Hematopoietic multipotent progenitor cell treated with erythropoietin and hydrocortisone succinate and interleukin-3 and kit ligand, for 6 days (in vitro differentiated cells): ENCODE results near the gene TPM2.

ENCODE experiments used
- DNase-seq: peaks from one replicate; pipeline ENCODE4 v3.0.0-alpha.2; 2015

The TPM2 gene

DNA sequence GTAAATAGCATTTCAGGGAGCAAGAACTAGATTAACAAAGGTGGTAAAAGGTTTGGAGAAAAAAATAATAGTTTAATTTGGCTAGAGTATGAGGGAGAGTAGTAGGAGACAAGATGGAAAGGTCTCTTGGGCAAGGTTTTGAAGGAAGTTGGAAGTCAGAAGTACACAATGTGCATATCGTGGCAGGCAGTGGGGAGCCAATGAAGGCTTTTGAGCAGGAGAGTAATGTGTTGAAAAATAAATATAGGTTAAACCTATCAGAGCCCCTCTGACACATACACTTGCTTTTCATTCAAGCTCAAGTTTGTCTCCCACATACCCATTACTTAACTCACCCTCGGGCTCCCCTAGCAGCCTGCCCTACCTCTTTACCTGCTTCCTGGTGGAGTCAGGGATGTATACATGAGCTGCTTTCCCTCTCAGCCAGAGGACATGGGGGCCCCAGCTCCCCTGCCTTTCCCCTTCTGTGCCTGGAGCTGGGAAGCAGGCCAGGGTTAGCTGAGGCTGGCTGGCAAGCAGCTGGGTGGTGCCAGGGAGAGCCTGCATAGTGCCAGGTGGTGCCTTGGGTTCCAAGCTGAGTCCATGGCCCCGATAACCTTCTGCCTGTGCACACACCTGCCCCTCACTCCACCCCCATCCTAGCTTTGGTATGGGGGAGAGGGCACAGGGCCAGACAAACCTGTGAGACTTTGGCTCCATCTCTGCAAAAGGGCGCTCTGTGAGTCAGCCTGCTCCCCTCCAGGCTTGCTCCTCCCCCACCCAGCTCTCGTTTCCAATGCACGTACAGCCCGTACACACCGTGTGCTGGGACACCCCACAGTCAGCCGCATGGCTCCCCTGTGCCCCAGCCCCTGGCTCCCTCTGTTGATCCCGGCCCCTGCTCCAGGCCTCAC lies 16.3 kb downstream of the TPM2 start, which contains the start of gene CA9:
CA9 (plus strand) TSS at position 797 of the 893 bp plus-strand sequence; CDS start at position 829, 32 bp downstream.
- DNase-seq = no peak

DNA sequence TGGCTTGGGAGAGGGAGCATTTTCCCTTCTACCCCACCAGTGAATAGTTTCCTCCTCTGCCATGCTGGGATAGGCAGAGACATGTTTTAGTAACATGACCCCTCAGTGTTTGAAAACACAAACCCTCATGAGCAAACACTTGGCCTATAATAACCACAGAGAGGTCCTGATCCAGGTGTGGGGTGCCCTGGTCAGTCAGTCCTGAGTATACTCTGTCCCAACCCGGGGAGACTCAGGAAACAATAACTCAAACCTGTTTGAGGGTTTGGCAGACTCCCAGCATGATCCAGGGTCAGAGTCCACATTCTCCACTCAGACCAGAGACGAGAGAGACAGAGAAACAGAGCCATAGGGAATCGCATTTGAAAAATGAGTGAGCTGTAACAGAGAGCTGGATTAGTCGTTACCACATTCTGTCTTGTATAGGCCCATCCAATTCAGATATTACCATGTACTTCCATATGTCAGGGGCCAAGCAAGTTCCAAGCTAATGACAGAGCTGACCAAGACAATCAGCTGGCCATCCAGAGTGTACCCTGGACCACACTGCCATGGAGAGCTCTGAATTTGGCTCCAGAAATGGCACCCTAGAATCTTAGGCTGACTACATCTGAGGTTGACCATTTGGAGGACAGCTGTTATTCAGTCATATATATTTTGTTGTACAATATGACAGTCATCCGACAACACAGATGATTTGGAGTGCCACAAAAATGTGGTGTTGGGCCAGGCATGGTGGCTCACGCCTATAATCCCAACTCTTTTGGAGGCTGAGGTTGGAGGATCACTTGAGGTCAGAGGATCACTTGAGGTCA lies 20.2 kb downstream of the TPM2 start:
- DNase-seq = no peak

DNA sequence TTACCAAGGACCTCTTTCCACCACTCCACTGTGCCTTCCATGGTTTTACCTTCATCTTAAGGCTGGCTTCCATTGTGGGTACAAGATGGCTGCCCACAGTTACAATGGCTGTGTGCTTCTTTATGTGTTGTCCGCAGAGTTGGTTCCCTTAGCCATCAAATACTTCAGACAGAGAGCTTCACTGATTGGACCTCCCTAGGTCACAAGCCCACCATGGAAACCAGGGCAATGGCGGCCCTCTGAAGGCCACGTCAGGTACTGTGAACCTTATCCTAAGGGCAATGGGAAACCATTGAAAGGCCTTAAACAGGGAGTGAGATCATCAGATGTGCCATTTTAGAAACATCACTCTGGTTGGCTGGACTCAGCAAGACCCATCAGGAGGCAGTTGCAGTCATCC lies 21.8 kb downstream of the TPM2 start:
- DNase-seq = no peak

DNA sequence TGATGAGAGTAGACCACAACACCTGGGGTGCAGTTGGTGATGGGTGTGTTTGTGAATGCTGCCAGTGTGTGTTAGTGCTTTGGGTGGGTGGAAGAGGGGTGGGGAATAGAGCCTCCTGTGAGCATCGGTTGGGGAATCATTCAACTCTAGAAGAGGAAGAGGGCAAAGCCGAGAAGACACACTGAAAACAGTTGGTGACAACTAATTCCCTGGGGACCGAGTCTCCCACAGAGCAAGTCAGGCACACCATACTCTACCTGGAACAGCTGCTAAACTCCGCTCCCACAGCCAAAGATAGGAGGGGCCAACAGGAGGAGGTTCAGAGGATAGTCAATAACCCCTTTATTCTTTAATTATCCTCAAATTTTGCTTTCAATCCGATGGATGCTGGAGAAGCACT lies 23.2 kb downstream of the TPM2 start:
- DNase-seq = no peak

DNA sequence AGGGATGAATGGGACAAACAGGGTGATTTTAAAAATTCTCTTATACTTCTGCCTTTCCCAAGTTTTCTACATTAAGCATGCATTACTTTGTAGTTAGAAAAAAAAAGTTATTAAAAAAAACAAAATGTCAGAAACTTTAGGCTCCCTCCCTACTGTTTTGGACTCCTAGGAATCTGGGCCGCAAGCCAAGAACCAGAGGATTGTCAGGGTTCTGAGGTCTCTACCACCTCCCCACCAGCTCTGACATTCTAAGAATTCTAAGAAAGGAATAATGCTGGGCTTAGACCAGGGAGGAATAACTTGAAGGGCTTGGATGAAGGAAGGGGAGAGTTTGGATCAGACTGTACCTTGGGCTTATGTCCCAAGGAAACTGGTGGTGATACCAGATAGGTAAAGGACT lies 23.7 kb downstream of the TPM2 start:
- DNase-seq = no peak

DNA sequence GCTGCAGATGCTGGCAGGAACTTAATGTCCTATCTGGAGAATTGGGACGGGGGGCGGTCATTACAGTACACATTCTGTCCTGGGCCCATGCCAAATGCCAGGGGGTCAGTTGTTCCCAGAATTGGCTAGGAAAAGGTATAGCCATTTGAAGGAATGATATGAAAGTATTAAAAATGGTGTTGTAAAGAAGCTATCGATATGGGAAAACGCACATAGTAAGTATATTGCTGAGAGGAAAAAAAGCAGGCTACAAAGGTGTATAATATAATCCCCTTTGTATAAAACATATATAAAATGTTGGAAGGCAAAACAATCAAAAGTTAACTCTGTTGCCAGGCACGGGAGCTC lies 24.3 kb downstream of the TPM2 start:
- DNase-seq = no peak

DNA sequence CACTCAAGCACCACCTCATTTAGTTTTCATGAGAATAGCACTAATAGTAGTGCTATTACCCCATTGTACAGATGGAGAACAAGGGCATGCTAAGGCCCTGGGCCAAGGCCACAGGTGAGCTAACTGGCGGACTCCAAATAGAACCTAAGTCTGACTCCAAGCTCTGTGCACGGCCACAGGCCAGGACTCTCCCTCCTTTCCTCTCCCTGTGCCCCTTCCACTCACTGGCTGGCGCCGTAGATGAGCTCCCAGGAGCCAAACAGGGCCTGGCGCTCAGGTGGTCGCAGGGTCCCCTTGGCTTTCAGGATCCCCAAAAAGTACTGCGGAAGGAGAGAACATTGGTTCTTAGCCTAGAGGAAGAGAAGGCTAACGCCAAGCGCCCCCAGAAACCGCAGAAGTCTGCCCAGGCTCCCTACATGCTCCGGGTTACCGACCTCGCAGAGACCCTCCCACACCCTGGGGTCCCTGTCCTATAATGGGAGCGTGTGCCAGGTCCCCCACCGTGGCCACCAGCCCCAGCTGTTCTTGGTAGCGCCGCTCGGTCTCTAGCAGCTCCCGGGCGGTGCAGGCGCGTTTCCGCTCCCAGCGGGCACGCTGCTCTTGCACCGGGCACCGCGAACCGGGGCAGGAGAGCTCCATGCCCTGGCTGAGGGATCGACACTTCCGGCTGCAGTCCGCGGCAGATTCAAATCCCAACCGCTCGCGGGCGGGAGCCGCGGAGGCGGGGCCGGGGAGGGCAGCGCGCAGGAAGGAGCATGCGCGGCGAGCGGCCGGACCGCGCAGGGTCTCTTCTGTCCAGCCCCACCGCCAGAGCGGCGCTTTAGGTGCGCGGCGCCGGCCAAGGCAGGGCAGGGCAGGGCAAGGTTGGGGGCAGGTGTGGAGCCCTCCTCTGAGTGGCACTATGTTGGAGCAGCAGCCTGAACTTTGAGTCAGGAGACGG lies 24.9 kb downstream of the TPM2 start, which contains the start of gene ARHGEF39:
ARHGEF39 (minus strand) TSS at position 665 of the 940 bp plus-strand sequence; CDS start at position 639, 26 bp downstream.
- DNase-seq = peak; percentile 89

DNA sequence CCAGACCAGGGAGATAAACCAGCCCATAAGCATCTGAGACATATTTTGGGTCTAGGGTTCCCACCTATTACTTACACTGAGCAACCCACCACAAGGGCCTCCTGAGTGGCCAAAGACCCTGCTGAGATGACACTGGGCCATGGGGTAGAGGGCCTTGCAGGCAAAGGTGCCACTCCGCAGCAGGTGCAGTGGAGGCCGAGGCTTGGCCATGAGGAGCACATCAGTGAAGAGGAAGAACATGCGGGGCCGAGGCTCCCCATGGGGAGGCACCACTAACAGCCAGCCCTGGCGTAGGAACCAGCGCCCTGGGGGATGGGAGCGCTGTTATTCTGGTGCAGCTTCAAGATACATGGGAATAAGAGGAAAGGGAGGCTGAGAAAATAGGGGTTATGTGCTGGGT lies 27.3 kb downstream of the TPM2 start:
- DNase-seq = no peak

DNA sequence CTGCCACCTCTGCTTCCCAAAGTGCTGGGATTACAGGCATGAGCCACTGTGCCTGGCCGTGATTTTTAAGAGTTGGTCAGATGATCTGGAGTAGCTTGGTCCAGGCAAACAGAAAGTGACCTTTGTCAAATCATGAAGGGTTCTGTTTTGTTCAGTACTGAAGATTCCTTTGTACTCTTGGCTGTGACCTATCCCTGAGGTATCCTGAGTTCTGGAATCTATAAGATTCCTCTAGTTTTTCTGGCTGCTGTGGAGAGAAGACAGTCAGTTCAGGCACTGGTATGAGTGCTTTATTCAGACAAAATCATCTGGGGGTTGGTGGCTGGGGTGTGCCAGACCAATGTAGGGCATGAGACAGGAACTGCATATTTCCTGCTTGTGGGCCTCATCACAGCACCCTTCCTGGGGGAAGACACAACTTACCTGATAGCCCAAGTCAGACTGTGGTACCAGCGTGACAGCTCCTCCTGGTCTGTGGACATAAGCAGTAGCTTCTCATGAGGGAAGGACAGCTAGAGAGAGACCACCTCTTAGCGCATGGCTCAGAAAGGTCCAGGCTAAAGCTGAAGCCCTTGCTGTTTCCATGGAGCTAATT lies 27.9 kb downstream of the TPM2 start:
- no peak for DNase-seq

DNA sequence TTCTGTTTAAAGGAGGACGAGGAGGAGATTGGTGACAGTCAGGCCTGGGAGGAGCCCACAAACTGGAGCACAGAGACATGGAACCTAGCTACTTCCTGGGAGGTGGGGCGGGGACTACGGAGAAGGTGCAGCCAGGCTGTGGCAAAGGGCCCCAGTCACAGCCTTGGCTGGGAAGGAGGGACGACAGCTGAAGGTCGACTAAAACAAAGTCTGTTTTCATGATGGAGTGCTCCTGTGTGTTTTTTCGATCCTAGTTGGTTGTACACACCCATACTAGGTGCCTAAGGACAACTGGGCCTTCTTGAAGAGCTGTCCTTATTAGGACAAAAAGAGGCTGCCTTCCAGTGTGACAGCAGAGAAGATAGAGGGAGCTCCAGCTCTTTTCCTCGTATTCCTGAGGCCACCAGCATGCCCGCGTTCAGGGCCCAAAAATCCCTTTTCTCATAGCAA lies 28.7 kb downstream of the TPM2 start:
- DNase-seq = no peak

DNA sequence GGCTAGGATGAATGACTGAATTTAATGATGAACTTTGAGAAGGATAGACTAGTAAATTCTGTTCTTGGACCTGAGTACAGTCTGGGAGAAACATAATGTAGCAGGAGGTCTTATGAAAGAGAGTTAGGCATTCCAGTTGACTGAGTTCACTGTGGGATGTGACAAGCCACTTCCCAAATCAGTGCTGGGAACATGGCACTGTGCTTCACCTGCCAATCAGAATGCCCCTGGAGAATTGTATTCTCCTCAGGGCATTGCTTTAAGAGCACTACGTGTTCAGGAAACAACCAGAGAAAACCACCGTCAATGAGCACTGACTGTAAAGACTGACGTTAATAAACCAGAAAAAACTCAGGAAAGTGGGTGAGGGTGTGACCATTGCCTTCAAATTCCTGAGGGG lies 30.4 kb downstream of the TPM2 start:
- DNase-seq = no peak

DNA sequence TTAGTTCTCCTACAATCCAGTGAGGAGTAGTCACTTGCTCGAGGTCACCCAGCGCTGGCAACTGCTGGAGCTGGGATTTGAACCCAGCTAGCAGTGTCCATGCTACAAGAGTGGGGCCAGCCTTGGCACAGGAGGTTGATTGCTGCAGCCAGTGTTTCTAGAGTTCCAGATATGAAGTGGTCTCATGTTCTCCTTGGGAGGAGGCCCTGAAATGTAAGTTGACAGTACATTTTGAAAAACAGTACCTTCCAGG lies 30.8 kb downstream of the TPM2 start:
- peak; percentile 65 for DNase-seq

DNA sequence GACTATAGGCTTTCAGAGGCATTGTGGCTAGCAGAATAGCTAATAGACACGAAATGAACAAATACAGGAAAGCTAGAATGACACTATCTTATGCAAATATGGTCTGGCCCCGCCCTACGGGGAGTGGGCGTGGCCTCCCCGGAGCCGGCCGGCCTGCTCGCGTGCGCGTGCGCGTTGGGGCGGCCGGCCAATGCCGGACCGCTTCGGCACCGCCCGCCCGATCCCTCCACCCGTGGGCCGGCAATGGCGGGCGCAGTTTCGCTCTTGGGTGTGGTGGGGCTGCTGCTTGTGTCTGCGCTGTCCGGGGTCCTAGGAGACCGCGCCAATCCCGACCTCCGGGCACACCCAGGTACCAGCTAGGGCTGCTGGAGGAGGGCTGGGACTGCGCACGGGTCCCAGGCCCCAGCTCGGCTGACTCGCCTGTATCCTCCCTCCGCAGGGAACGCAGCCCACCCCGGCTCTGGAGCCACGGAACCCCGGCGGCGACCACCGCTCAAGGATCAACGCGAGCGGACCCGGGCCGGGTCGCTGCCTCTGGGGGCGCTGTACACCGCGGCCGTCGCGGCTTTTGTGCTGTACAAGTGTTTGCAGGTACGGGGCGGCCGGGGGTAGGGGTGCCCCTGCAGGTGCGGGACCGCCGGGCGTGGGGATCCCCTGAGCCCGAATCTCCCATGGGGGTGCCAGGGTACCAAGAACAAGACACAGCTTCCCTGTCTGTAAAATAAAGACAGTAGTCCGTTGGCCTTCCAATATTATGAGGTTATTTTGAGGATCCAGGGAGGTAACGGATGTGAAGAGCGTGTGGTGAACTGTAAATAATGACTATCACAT lies 31.4 kb downstream of the TPM2 start, which contains the start of gene CCDC107:
CCDC107 (plus strand) TSS at position 156 of the 831 bp plus-strand sequence; CDS start at position 244, 88 bp downstream.
- peak; percentile 89 for DNase-seq

DNA sequence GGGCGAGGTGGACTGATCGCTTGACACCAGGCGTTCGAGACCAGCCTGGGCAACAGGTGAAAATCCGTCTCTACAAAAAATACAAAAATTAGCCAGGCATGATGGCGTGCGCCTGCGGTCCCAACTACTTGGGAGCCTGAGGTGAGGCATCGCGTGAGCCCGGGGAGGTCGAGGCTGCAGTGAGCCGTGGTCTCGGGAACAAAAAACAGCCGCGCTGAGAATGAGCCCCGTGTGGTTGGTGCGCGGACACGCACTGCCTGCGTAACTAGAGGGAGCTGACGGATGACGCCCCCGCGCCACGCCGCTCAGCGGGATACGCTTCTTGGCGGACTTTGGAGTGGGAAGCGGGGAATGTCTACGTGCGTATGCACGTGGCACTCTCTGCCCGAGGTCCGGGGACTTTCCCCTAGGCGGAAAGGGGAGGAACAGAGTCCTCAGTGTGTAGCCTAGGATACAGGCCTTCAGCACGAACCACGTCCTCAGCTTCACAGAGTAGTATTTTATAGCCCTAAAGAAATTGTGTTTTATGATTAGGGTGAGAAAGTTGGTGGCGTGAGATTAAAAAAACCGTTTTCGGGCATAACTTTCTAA lies 32.1 kb downstream of the TPM2 start, which contains the start of gene RMRP:
RMRP (minus strand) TSS at position 474 of the 591 bp plus-strand sequence.
- DNase-seq = peak; percentile 99

DNA sequence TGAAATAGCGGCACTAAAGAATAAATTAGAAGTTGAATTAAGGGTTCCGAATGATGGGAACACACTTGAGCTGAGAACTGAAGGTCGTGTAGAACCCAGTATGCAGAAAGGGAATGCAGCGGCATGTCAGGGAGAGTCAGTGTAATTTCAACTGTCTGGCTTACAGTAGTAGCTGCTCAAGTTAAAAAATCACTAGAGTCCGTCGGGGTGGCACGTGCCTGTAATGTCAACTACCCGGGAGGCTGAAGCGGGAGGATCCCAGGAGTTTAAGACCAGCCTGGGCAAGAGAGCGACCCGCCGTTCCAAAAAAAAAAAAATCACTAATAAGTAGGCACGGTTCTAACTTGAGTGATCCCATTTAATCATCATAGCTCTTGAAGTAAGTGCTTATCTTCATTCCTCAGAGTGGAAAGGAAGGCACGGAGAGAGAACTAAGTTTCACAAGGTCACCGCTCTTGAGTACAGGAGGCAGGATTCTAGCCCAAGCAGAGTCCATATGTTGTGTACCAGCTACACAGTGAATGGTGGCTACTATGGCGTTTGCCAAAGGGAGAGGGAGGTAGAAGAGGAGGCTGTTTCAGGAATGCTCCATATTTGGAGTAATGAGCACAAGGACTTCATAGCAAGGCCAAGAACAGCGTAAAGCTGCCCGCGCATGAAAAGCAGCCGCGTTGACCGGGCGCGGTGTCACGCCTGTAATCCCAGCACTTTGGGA lies 32.7 kb downstream of the TPM2 start:
- peak; percentile 59 for DNase-seq

DNA sequence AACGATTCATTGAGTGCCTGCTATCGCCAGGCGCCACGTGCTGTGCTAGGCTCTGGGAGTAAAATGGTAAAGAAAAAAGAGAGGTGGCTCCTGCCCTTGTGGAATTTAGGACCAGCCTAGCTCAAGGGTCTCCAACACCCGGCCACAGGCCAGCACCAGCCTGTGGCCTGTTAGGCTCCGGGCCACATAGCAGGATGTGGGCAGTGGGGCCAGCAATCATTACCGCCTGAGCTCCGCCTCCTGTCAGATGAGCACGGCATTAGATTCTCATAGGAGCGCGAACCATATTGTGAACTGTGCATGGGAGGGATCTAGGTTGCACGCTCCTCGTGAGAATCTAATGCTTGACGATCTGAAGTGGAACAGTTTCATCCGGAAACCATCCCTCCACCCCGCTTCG lies 33.4 kb downstream of the TPM2 start:
- peak; percentile 45 for DNase-seq

DNA sequence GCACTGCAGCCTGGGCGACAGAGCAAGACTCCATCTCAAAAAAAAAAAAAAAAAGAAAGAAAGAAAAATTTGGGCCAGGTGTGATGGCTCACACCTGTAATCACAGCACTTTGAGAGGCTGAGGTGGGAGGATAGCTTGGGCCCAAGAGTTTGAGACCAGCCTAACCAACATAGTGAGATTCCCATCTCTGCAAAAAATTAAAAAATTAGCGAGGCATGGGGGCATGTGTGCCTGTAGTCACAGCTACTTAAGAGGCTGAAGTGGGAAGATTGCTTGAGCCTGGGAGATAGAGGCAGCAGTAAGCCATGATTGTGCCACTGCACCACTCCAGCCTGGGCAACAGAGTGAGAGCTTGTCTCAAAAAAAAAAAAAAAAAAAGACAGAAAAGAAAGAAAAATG lies 36.1 kb downstream of the TPM2 start:
- no peak for DNase-seq

DNA sequence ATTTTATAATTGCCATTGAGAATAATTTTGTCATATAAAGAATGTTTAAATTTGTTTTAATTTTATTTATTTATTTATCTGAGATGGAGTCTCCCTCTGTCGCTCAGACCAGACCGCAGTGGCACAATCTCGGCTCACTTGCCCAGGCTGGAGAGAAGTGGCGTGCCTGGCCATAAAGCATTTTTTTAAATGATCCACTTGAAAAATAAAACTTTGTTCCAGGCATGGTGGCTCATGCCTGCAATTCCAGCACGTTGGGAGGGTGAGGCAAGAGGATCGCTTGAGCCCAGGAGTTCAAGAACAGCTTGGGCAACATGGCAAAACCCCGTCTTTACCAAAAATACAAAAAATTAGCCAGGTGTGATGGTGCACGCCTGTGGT lies 36.9 kb downstream of the TPM2 start:
- DNase-seq = no peak

DNA sequence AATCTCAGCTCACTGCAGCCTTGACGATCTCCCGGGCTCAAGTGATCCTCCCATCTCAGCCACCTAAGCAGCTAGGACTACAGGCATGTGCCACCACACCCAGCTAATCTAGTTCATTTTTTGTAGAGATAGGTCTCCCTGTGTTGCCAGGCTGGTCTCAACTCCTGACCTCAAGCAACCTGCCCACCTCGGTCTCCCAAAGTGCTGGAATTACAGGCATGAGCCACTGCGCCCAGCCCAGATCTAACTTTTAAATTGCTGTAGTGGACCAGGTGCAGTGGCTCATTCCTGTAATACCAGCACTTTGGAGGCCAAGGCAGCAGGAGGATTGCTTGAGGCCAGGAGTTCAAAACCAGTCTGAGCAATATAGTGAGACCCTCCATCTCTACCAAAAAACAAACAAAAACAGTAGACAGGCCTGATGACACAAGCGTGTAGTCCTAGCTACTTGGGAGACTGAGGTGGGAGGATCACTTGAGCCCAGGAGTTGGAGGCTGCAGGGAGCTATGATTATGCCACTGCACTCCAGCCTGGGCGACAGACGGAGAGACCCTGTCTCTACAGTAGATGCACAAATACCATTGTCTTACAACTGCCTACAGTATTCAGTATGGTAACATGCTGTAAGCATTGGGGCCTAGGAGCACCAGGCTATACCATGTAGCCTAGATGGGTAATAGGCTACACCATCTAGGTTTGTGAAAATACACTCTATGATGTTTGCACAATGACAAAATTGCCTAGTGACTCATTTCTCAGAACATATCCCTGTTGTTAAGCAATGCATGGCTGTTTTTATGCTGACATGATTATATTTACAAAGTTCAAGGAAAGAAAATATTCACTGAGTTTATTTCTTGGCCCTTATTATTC lies 37.5 kb downstream of the TPM2 start:
- DNase-seq = peak; percentile 52
